H4 (cell line): Measurements from ENCODE around the gene ADAMTS18. TPM values are rescaled to one million over a fixed set of nuclear protein-coding genes. Genes with fewer than 3 reads are reported as not detected.

ENCODE experiments used
- DNase-seq: peaks from one replicate; pipeline ENCODE4 v3.0.0-alpha.2; 2015; ENCODE audit warnings: low spot score
- total RNA-seq: library from RNA; depleted of rRNA; stranded (reverse); fragments of >200 nt; shearing (Covaris generic); gene quantifications from 2 replicates; pipeline ENCODE4 v1.2.3, GENCODE V29; 2014

ADAMTS18 gene
- total RNA-seq, 1 experiment from 2014 or later, result 0.10 TPM

- no peak for DNase-seq
Observed at GRCh38 chr16:77434022-77434529, 758 bp downstream of the ADAMTS18 start.

- no peak for DNase-seq
Observed at GRCh38 chr16:77433146-77433545, 1.7 kb downstream of the ADAMTS18 start.

- no peak for DNase-seq
Observed at GRCh38 chr16:77432264-77432663, 2.6 kb downstream of the ADAMTS18 start.

- DNase-seq, result no peak
Observed at GRCh38 chr16:77430787-77431585, 3.8 kb downstream of the ADAMTS18 start.

GRCh38 chr16:77430360-77430759, 4.5 kb downstream of the ADAMTS18 start:
- DNase-seq, result no peak

- DNase-seq, result no peak
Observed at GRCh38 chr16:77424871-77425604, 9.8 kb downstream of the ADAMTS18 start.

DNA sequence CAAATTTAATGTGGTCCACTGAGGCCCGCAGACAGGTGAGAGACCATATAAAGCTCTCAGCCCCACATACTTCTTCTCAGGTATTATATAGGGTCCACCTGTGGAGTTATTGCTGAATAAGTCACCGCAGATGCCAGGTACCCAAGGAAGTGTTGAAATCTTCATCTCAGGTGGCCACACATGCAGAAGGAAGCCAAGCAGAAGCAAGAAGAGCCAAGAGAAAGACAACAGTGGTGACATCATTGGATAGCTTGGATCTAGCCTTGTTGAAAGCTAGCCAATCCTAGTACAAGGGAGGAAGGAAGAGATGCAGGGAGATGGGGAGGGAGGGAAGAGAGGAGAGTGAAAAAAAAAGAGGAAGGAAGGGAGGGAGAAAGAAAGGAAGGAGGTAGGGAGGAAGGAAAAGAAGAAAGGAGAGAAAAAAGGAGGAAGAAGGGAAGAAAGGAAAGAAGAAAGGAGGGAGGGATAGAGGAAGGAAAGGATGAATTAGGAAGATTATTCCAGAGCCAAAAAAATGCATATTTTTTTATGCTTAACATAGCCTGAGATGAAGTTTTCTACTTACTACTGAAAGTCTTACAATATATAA, 12.5 kb downstream of the ADAMTS18 start:
- DNase-seq, result no peak

DNA sequence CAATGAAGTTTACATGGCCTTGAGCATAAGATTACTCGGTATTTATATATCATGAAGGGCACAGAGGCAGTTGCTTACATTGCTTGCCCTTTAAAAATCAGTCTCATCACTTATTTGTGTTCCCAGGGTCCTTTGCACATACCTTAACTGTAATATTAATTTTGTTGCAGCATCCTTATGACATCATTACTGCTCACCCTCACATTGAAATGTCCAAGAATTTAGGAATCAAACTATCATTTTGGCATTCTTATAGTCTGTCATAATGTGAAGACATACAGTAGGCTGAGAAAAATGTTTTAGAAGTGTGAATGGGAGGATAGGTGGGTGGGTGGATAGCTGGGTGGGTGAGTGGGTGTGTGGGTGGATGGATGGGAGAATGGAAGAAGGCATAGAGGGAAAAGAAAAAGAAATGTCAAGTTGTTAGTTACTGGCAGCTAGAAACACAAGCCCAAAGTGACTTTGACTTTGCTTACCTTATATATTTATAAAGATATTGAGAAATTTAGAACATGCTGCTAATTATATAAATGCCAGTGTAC, 17.8 kb downstream of the ADAMTS18 start:
- DNase-seq, result no peak

DNA sequence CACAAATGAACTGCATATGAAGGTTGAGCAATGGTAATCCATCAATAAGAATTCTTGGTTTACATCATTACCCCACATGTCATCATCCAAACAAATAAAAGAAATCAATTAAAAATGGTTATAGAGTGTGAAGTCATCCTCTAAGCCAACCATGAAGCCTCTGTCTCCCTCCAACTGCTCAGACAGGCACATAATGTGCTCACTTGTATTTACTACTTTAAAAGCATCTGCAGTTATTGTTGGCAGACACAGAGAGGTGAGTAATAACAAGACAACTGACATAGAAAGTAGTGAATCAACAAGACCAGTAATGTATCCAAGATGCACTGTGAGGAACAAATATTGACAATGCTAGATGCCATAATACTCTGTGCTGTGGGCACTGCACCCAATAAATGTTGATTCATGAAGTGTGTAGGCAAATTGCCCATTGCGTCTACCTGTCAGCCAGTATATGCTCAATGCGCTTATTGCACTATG, 20.0 kb downstream of the ADAMTS18 start:
- DNase-seq, result no peak

DNA sequence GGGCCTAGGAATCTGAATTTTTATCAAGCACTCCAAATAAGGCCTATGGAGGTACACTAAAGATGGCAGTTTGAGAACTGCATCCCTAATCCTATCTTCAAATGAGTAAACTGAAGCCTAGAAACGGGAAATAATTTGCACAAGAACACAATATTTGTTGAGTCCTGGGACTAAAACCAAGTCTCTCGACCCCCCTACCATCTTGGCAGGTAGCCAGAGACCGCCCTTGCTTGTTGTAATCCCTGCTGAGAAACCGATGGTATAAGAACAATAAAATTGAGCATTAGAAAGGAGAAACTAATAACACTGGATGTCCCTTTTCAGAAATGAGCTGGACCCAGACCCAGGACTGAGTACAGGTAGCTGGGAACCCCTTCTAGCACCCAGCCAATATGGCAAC, 24.4 kb downstream of the ADAMTS18 start:
- DNase-seq, result no peak

- no peak for DNase-seq
Observed at GRCh38 chr16:77409311-77409710, 25.5 kb downstream of the ADAMTS18 start.

GRCh38 chr16:77408607-77409006, 26.2 kb downstream of the ADAMTS18 start:
- DNase-seq, result no peak

GRCh38 chr16:77406680-77407079, 28.2 kb downstream of the ADAMTS18 start:
- DNase-seq, result no peak

DNA sequence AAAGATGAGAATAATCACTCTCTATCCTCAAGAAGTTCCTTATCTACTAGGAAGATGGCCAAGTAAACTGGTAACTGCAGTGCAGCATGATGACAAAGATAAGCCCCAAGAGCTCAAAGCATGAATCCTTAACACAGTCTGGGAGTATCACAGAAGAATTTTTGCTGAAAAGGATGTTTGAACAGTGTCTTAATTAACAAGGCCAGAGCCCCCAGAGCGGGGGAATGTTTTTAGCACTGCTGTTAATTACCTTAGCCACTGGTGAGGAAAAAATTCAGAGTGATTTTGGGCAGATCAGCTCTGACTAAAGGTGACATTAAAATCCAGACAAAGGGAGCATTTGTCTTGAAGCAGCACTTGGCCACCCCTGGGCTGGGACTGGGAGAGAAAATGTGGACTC, 30.1 kb downstream of the ADAMTS18 start:
- DNase-seq, result no peak

DNA sequence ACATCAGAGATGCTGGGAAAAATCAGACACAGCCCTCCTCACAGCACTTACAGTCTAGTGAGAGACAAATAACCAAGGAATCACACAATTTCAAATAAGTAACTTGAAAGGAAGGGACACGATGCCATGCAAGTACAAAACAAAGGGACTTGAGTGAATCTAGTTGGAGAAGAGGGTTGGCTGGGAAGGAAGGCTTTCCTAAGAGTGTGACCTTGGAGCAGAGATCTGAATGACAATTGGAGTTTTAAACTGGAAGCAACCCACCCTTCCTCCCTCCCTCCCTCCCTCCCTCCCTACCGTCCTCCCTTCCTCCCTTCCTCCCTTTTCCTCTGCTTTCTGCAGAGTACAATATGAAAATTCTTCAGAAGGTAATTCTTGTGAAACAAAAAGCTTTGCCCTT, 31.1 kb downstream of the ADAMTS18 start:
- DNase-seq, result no peak

GRCh38 chr16:77402672-77403071, 32.2 kb downstream of the ADAMTS18 start:
- no peak for DNase-seq

DNA sequence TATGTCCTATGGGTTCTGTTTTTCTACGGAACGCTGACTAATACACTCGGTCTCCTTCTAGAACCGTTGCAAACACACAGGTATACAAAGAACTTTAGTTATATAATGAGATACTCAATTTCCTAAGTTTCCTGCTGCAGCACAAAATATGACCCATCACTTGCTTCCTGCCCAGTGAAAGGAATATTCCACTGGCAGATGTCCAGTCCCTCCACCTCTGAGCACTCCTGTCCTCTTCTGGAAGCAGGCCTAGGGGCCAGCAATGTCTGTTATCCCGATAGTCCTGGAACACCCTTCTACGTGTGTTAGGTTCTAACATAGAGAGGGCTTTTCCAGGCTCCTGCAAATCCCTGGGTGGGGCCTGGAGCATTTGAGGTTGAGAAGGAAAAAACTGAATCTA, 32.7 kb downstream of the ADAMTS18 start:
- DNase-seq, result no peak

- no peak for DNase-seq
Observed at GRCh38 chr16:77399546-77399945, 35.3 kb downstream of the ADAMTS18 start.

DNA sequence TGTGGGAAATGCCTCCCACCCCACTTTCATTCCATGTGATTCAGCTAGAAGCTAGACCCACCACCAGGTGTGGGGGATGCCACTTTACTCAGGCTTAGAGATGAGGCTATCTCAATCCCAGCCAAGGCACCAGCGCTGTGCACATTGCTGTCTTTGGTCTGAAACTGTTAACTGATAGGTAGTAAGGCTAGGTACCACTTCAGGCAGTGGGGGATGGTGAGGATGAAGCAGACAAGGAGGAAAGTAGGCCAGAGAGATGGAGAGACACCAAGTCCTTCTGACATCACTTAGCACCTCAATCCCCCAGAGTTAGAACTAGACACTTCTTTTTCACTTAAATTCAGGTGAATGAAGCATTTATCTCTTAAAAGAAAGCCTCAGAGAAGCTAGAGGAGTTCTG, 35.8 kb downstream of the ADAMTS18 start:
- no peak for DNase-seq

DNA sequence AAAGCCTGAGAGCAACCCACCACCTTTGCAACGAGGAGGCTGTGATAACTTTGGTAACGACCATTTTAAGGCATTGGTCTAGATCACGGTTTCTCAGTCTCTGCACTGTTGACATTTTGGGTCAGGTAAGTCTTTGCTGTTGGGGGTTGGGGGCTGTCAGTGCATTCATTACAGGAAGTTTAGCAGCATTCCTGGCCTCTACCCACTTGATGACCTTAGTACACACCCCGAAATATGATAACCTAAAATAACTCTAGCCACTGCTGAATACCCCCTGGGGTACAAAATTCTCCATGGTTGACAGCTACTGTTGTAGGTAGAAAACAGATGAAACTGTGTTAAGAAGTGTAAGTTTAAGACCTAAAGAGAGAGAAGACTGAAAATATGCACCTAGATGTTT, 36.3 kb downstream of the ADAMTS18 start:
- no peak for DNase-seq

DNA sequence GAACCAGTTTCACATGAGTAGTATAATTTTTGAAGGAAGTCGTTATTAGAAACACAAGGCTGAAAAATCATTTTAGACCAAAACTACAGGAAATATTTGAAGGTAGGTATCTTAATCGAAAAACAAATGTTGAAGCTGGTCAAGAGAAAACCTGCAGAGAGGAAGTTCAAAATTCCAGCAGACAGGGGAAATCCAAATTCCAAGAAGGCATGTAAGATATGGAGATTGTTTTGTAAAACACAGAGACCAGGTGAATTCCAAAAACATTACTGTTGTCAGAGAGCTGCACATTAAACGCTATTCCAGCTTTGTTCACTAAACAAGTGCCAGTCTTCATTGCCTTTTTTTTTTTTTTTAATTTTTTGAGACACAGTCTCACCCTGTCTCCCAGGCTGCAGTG, 38.4 kb downstream of the ADAMTS18 start:
- DNase-seq, result no peak

- no peak for DNase-seq
Observed at GRCh38 chr16:77394699-77395098, 40.1 kb downstream of the ADAMTS18 start.
